Gastrocnemius medialis (tissue), 4 donors: ENCODE results near the gene C1orf35. TPM values are rescaled to one million over a fixed set of nuclear protein-coding genes. Genes with fewer than 3 reads are reported as not detected.

ENCODE experiments used
- ATAC-seq, 2 donors: fragments of 150-250 bp; one replicate each; pipeline ENCODE4 v1.9.1; 2016
- DNase-seq, 2 donors: peaks; one replicate each; pipeline ENCODE4 v3.0.0-alpha.2; 2019
- H3K27ac ChIP-seq, 4 donors: fragments of 200-600 bp; sonication (generic); 1 replicate in 1 of 4; 2 replicates in 3 of 4; pipeline ENCODE4 v1.5.1; 2016 to 2018; ENCODE audit warnings: mild to moderate bottlenecking in 2 of 4, moderate library complexity in 1 of 4
- H3K27me3 ChIP-seq, 3 donors: fragments of 200-600 bp; sonication (generic) in 2 of 3; 1 replicate in 1 of 3; 2 replicates in 2 of 3; pipeline versions ENCODE4 v1.5.1 to v1.6.0; 2016 to 2019; ENCODE audit warnings: mild to moderate bottlenecking in 1 of 3, moderate library complexity in 1 of 3
- H3K36me3 ChIP-seq, 2 donors: fragments of 200-600 bp; sonication (generic) in 1 of 2; one replicate each; pipeline ENCODE4 v1.5.1; 2017 to 2018
- H3K4me1 ChIP-seq, 2 donors: fragments of 200-600 bp; sonication (generic) in 1 of 2; one replicate each; pipeline ENCODE4 v1.5.1; 2016 to 2017; ENCODE audit warnings: mild to moderate bottlenecking in 2 of 2
- H3K4me3 ChIP-seq, 4 donors: fragments of 200-600 bp; sonication (generic) in 3 of 4; 1 replicate in 1 of 4; 2 replicates in 3 of 4; pipeline ENCODE4 v1.5.1; 2016 to 2019; ENCODE audit warnings: mild to moderate bottlenecking in 2 of 4
- H3K9me3 ChIP-seq, 3 donors: fragments of 200-600 bp; sonication (generic) in 2 of 3; 1 replicate in 1 of 3; 2 replicates in 2 of 3; pipeline ENCODE4 v1.5.1; 2016 to 2019
- POLR2A ChIP-seq, 2 donors: fragments of 450-650 bp; IDR thresholded peaks; one replicate each; pipeline ENCODE4 v1.6.1; 2017; ENCODE audit warnings: antibody characterized with exemption in 2 of 2, mild to moderate bottlenecking in 2 of 2, moderate library complexity in 2 of 2
- in situ Hi-C, 4 donors: fragments of 200-750 bp; cut with MboI; loops; one replicate each; pipeline versions ENCODE4 v1.15.0 to v1.8.0; 2017; ENCODE audit warnings: low sequenced_read_pairs in 4 of 4
- intact Hi-C: fragments of 100-400 bp; cut with DNase I; formaldehyde crosslinking; loops from one replicate; pipeline ENCODE4 v1.15.1; 2023; ENCODE audit warnings: low total_unique reads
- total RNA-seq, 4 donors: library from RNA; depleted of rRNA; stranded (reverse); fragments of >200 nt; gene quantifications; one replicate each; pipeline versions ENCODE4 v1.1.0 to v1.2.3, GENCODE V29; 2016
- TF ChIP-seq, protein P1 (sequence below), 5 experiments: fragments of 450-650 bp in 3 of 5; fragments of 200-600 bp in 2 of 5; sonication (generic) in 2 of 5; IDR thresholded peaks in 4 of 5; conservative IDR thresholded peaks in 1 of 5; 1 replicate in 4 of 5; 2 replicates in 1 of 5; pipeline ENCODE4 v1.5.1; 2016 to 2019; ENCODE audit warnings: antibody characterized with exemption in 5 of 5, mild to moderate bottlenecking in 3 of 5, moderate library complexity in 3 of 5

Gene C1orf35
- total RNA-seq, 4 donors from 2014 or later = 5.9 to 11.0 (median 7.8) TPM

DNA sequence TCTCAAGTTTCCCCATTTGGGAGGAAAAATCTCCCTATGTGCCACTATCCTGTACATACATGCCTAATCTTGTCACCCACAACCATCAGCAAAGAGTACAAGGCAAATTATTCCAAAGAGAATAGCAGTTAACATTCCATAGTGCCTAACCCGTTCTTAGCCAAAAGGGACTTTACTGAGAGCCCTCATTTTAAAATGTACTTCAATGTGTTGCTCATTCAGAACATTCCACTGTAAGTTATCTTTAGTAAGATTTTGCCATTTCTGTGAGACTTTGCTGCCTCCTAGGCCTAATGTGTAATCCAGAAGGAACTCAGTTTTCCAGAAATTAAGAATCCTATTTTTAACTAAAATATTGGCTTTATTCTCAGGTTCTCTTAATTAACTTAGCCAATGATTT is 17.2 kb upstream of the C1orf35 start:
- H3K9me3 ChIP-seq = no peaks in the 10 kb centered on the region
- ATAC-seq = no peak
- no peaks in the 10 kb centered on the region for H3K4me1 ChIP-seq
- H3K36me3 ChIP-seq = no peaks in the 10 kb centered on the region
- DNase-seq = no peak
- intact Hi-C loops (no loop called here), in situ Hi-C loops (no loop called here)
- H3K27ac ChIP-seq = no peak overlapping the region
- H3K27me3 ChIP-seq = no peaks in the 10 kb centered on the region
- H3K4me3 ChIP-seq = no peak overlapping the region
- no peak for TF ChIP-seq POLR2A (IDR thresholded peaks at IDR 0.05)
- TF ChIP-seq, protein P1, sequence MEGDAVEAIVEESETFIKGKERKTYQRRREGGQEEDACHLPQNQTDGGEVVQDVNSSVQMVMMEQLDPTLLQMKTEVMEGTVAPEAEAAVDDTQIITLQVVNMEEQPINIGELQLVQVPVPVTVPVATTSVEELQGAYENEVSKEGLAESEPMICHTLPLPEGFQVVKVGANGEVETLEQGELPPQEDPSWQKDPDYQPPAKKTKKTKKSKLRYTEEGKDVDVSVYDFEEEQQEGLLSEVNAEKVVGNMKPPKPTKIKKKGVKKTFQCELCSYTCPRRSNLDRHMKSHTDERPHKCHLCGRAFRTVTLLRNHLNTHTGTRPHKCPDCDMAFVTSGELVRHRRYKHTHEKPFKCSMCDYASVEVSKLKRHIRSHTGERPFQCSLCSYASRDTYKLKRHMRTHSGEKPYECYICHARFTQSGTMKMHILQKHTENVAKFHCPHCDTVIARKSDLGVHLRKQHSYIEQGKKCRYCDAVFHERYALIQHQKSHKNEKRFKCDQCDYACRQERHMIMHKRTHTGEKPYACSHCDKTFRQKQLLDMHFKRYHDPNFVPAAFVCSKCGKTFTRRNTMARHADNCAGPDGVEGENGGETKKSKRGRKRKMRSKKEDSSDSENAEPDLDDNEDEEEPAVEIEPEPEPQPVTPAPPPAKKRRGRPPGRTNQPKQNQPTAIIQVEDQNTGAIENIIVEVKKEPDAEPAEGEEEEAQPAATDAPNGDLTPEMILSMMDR (IDR thresholded peaks at IDR 0.05 in 4 of 5, conservative IDR thresholded peaks at IDR 0.05 in 1 of 5) = no peak

DNA sequence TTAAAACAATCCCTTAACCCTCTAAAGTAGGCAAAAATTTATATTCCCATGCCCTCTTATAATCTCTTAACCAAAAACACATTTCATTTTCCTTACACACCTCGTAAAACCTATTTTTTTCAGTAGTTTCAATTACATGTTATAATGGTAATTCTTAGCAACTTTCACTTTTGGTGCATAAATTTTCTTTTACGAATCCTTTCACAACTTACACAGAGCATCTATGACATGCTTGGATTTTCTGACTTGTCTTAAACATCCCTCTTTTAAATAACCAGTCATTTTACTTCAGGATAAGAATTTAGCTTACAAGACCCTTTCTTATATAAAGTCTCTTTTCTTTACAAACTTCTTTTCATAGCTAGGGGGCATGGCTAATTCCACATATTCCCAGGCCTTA is 14.9 kb upstream of the C1orf35 start:
- H3K27me3 ChIP-seq = no peaks in the 10 kb centered on the region
- H3K36me3 ChIP-seq = no peaks in the 10 kb centered on the region
- DNase-seq = no peak
- no peaks in the 10 kb centered on the region for H3K4me1 ChIP-seq
- TF ChIP-seq, protein P1 (IDR thresholded peaks at IDR 0.05 in 4 of 5, conservative IDR thresholded peaks at IDR 0.05 in 1 of 5) = no peak
- no peak for TF ChIP-seq POLR2A (IDR thresholded peaks at IDR 0.05)
- no peaks in the 10 kb centered on the region for H3K9me3 ChIP-seq
- no peak overlapping the region for H3K4me3 ChIP-seq
- intact Hi-C loops = no loop called here
- in situ Hi-C loops = no loop called here
- no peak overlapping the region for H3K27ac ChIP-seq
- ATAC-seq = no peak

DNA sequence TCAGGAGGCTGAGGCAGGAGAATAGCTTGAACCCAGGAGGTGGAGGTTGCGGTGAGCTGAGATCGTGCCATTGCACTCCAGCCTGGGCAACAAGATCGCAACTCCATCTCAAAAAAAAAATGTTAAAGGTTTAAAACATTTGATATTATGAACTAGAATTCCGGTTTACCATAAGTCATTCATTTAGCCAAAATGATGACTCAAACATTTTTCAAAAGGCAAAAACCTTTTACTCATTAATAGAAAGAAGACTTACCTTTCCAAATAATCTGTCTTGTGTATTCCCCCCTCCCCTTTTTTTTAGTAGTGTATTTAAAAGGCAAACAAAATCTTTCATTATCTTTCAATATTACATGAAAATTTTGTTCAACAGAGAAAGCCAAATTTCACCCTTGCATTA is 14.2 kb upstream of the C1orf35 start:
- intact Hi-C loops = no loop called here
- no peak for DNase-seq
- in situ Hi-C loops = no loop called here

DNA sequence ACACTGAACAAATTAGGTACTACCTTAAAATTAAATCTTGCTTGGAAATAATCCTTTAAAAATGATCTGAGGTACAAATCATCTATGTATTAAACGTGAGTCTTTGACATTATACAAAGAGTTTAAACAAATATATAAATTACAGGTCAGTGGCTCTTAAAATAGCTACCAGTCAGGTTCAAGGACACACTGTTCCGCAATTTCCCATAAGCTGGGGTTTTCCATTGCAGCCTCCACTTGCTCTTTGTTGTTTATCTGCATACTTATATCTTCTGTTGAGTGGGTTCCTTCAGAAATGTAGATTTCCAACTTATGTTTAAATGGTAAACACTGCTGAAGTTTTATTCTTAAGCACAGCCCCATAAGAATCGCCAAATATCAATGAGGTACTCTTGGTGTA is 11.7 kb upstream of the C1orf35 start:
- intact Hi-C loops = no loop called here
- DNase-seq = no peak
- in situ Hi-C loops = no loop called here
- no peak overlapping the region for H3K27ac ChIP-seq
- H3K9me3 ChIP-seq = no peaks in the 10 kb centered on the region
- H3K4me3 ChIP-seq = no peak overlapping the region
- no peak for TF ChIP-seq POLR2A (IDR thresholded peaks at IDR 0.05)
- ATAC-seq = no peak
- H3K27me3 ChIP-seq = no peaks in the 10 kb centered on the region
- peaks cover 5% of the 10 kb centered on the region in 2 donors for H3K4me1 ChIP-seq
- H3K36me3 ChIP-seq = no peaks in the 10 kb centered on the region

More for the DNA sequence above, 14.2 kb upstream of the C1orf35 start:
- H3K27me3 ChIP-seq = no peaks in the 10 kb centered on the region
- no peak overlapping the region for H3K27ac ChIP-seq
- H3K36me3 ChIP-seq = no peaks in the 10 kb centered on the region
- H3K9me3 ChIP-seq = no peaks in the 10 kb centered on the region
- TF ChIP-seq POLR2A (IDR thresholded peaks at IDR 0.05) = no peak
- TF ChIP-seq, protein P1 (IDR thresholded peaks at IDR 0.05 in 4 of 5, conservative IDR thresholded peaks at IDR 0.05 in 1 of 5) = no peak
- ATAC-seq = no peak
- H3K4me3 ChIP-seq = no peak overlapping the region
- H3K4me1 ChIP-seq = no peaks in the 10 kb centered on the region

DNA sequence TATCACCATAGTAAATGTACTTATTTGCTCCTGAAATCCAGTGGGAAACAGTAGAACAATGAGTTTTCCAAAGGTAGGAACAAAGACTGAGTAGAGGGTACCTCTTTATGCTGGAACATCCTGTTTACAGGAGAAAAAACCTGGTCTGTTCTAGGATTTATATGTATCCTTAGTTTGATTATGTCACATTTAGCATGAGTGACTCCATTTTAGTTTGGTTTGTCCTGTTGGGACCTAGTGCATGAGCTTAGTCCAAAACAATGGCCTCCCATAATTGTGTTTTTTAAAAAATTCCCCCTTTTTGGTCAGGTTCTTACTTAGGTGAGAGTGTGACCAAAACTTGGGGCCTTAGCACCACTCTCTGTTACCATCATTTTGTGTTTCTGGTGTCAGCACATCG is 9.5 kb upstream of the C1orf35 start:
- H3K36me3 ChIP-seq = no peaks in the 10 kb centered on the region
- H3K27ac ChIP-seq = no peak overlapping the region
- TF ChIP-seq, protein P1 (IDR thresholded peaks at IDR 0.05 in 4 of 5, conservative IDR thresholded peaks at IDR 0.05 in 1 of 5) = no peak
- TF ChIP-seq POLR2A (IDR thresholded peaks at IDR 0.05) = no peak
- in situ Hi-C loops (no loop called here), intact Hi-C loops (no loop called here)
- no peak overlapping the region for H3K4me3 ChIP-seq
- DNase-seq (no peak), ATAC-seq (no peak)
- H3K4me1 ChIP-seq = peaks cover 14 to 20% of the 10 kb centered on the region in 2 donors
- no peaks in the 10 kb centered on the region for H3K27me3 ChIP-seq
- H3K9me3 ChIP-seq = no peaks in the 10 kb centered on the region
